ENCODE data around the gene KRTAP10-11.

GRCh38 chr21:44603109-44603875, 42.9 kb upstream of the KRTAP10-11 start:
- TF ChIP-seq POLR2A (IDR thresholded peaks at IDR 0.05) (no peak), CTCF (IDR thresholded peaks at IDR 0.05) (no peak)
